Panc1 (cell line): ENCODE data around the gene OR2A1. TPM values are rescaled to one million over a fixed set of nuclear protein-coding genes. Genes with fewer than 3 reads are reported as not detected.
"Not testable (repeated sequence)": the region's sequence is repeated elsewhere in the genome, so short reads cannot be mapped to it uniquely, and the experiment has no call there.

Experiments used
- ATAC-seq: fragments of 200-7000 bp; cut with Tn5 transposase; 2 replicates; pipeline ENCODE4 v1.9.1; 2020; ENCODE audit warnings: mild to moderate bottlenecking, moderate library complexity
- BruUV-seq: library from RNA; stranded (reverse); fragments of 400-500 nt; replicated peaks from 2 replicates; lab custom pipeline; 2021; lab: Mats Ljungman, UMichigan
- CTCF ChIA-PET: fragments of 300-600 bp; sonication (Branson Sonifier 250); formaldehyde crosslinking; loops from one replicate; lab custom pipeline; 2022; ENCODE audit warnings: antibody characterized with exemption; lab: Charles Lee
- POLR2A ChIA-PET: fragments of 300-600 bp; sonication (Branson Sonifier 250); formaldehyde crosslinking; loops from one replicate; lab custom pipeline; 2022; ENCODE audit warnings: antibody characterized with exemption; lab: Charles Lee
- DNase-seq: peaks from one replicate; pipeline ENCODE4 v3.0.0-alpha.2; 2010; ENCODE audit warnings: low read depth, low spot score
- H3K27ac ChIP-seq: 2 replicates; pipeline ENCODE4 v1.5.1; 2011; ENCODE audit warnings: mild to moderate bottlenecking, low read length, inconsistent platforms
- H3K27me3 ChIP-seq: fragments of 200-500 bp; sonication (Bioruptor generic); 2 replicates; pipeline ENCODE4 v1.6.0; 2014; ENCODE audit warnings: low read length, inconsistent platforms; ENCODE audit not compliant: control insufficient read depth, insufficient read depth
- H3K36me3 ChIP-seq: fragments of 200-500 bp; sonication (Bioruptor generic); 2 replicates; pipeline ENCODE4 v1.5.1; 2014; ENCODE audit warnings: inconsistent platforms, mild to moderate bottlenecking, low read length, moderate library complexity; ENCODE audit not compliant: control insufficient read depth, insufficient read depth
- H3K4me1 ChIP-seq: 2 replicates; pipeline ENCODE4 v1.5.1; 2011; ENCODE audit warnings: inconsistent platforms, mild to moderate bottlenecking, low read length, moderate library complexity; ENCODE audit not compliant: control insufficient read depth, insufficient read depth
- H3K4me3 ChIP-seq, 2 experiments: 2 replicates each; pipeline ENCODE4 v1.5.1; 2011 to 2012; ENCODE audit warnings: low read depth in 2 of 2, low read length in 2 of 2, mild to moderate bottlenecking in 2 of 2, inconsistent platforms in 1 of 2, moderate library complexity in 1 of 2
- H3K9me3 ChIP-seq: fragments of 200-500 bp; sonication (Bioruptor generic); 2 replicates; pipeline ENCODE4 v1.5.1; 2014; ENCODE audit warnings: low read depth, mild to moderate bottlenecking, inconsistent platforms, low read length, moderate library complexity; ENCODE audit not compliant: control insufficient read depth, insufficient read depth
- in situ Hi-C: cut with HindIII; loops from 2 replicates; pipeline ENCODE4 v1.10.0; 2016; ENCODE audit warnings: low sequenced_read_pairs, low pct_unique_long_range_greater_than_20kb
- intact Hi-C: fragments of 100-400 bp; cut with micrococcal nuclease; formaldehyde crosslinking; loops from one replicate; pipeline ENCODE4 v1.10.0; 2022; ENCODE audit not compliant: unreplicated experiment
- total RNA-seq: library from RNA; stranded (reverse); gene quantifications from one replicate; pipeline ENCODE4 v1.2.1, GENCODE V29; 2021; ENCODE audit not compliant: unreplicated experiment

OR2A1 gene
- total RNA-seq, 1 experiment from 2014 or later: not detected

DNA sequence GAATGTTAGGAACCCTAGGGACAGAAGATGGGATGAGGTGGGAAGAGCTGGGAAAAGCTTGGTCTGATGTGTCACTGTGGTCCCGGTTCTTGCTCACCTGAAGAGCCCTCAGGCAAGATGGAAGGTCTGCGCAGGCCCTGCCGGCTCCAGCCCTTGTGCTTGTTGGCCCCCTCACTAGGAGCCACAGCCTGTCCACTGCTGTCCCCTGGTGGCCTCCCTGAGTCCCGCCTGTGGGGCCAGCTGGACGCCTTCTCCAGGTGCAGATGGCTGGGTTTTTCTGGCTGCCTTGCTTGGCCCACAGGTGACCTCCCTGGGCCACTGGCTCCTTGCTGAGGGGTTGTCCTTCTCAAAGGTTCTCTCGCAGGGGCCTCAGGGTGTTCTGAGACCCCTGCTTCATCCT is 28.5 kb upstream of the OR2A1 start:
- ATAC-seq: peak; percentile 53; the same call in 1 of the 2 replicates
- DNase-seq, H3K36me3 ChIP-seq, in situ Hi-C loops, intact Hi-C loops, CTCF ChIA-PET, POLR2A ChIA-PET, BruUV-seq, H3K27ac ChIP-seq, H3K4me1 ChIP-seq, H3K4me3 ChIP-seq, H3K9me3 ChIP-seq, H3K27me3 ChIP-seq: not testable (repeated sequence)

DNA sequence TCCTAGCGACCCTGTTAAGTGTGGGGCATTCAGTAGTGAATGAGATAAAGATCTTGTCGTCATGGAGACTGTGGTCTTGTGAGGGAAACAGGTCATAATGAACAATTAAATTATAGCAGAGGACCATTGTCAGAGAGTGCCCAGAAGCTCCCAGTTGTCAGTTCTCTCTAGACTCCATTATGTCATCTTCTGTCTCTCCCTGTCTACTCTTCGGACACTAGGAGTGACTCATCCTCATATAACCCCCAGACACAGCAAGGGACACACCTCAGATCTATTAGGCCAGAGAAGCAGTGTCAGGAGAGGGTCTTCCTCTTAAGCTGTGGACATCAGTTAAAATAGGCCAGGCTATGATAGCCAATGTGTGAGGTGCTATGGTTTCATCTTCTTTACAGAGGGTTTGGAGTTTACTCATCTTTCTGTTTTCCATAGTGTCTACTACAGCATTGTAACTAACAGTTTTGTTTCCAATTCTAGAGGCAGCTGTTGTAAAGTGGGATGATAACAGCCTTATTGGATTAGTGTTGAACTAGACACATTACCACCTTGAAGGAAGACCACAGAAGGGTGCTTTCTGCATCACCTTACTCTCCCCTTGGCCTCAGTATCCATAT is 24.9 kb upstream of the OR2A1 start:
- ATAC-seq, H3K27ac ChIP-seq, H3K9me3 ChIP-seq, BruUV-seq, POLR2A ChIA-PET, H3K4me1 ChIP-seq, H3K36me3 ChIP-seq, H3K27me3 ChIP-seq, CTCF ChIA-PET, H3K4me3 ChIP-seq, DNase-seq, intact Hi-C loops, in situ Hi-C loops: not testable (repeated sequence)

DNA sequence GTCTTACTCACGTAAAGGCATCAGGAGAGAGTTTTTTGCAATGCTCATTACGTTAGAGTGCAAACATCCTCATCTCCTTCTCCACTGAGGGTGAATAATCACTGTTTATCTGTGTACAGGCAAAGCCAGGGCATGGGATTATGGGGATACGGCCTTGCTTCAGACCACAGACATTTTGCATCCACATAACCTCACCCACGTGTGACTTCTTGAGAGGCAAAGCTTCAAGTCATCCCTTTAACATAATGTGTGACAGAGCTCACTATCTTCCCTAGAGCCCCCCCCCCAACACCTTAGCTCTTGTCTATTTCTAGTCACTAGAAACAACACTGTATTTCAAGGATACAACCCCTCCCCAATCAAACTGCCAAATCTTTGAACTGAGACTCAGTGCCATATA is 20.6 kb upstream of the OR2A1 start:
- CTCF ChIA-PET, POLR2A ChIA-PET, H3K27me3 ChIP-seq, BruUV-seq, intact Hi-C loops, H3K4me3 ChIP-seq, H3K27ac ChIP-seq, H3K4me1 ChIP-seq, ATAC-seq, H3K9me3 ChIP-seq, H3K36me3 ChIP-seq, in situ Hi-C loops, DNase-seq: not testable (repeated sequence)

- POLR2A ChIA-PET, H3K27ac ChIP-seq, DNase-seq, H3K4me1 ChIP-seq, in situ Hi-C loops, H3K27me3 ChIP-seq, intact Hi-C loops, BruUV-seq, H3K4me3 ChIP-seq, ATAC-seq, H3K9me3 ChIP-seq, H3K36me3 ChIP-seq, CTCF ChIA-PET: not testable (repeated sequence)
These were observed 19.6 kb upstream of the OR2A1 start for GRCh38 chr7:144292384-144293161.

GRCh38 chr7:144293794-144294499 is 18.3 kb upstream of the OR2A1 start:
- H3K36me3 ChIP-seq, H3K27me3 ChIP-seq, CTCF ChIA-PET, BruUV-seq, POLR2A ChIA-PET, H3K4me3 ChIP-seq, H3K4me1 ChIP-seq, DNase-seq, H3K27ac ChIP-seq, in situ Hi-C loops, H3K9me3 ChIP-seq, intact Hi-C loops: not testable (repeated sequence)
- ATAC-seq: peak; percentile 94

DNA sequence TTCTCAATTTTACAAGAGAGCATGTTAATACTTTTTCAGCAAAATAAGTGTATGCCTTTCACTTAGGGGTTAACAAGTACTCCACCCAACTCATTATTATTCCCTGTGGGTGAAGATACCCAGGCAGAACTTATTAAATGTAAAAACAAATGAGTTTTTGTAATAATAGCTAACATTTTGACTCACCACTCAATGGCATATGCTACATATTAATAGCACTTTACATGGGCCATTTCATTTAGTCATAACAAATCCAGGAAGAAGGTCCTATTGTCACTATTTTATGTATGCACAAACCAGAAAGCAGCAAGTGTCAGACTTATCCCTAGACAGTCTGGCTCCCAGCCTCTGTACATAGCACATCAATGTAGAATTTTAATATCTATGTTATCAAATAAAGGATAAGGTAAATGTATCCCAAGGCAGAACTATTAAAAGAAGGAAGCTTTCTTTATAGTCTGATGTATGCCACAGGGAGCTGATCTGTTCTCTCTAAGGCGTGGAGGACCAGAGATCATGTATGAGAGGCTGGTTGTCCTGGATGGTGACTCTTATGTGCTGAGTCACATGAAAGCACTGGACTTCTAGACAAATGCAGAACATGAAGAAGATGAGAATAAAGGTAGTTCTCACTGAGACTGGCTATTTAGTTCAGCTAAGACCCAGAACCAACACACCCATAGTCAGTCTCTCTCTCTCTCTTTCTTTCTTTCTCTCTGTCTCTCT is 9.5 kb upstream of the OR2A1 start:
- H3K4me3 ChIP-seq, H3K27me3 ChIP-seq, in situ Hi-C loops, intact Hi-C loops, BruUV-seq, H3K4me1 ChIP-seq, ATAC-seq, POLR2A ChIA-PET, H3K9me3 ChIP-seq, CTCF ChIA-PET, H3K36me3 ChIP-seq, DNase-seq, H3K27ac ChIP-seq: not testable (repeated sequence)

GRCh38 chr7:144303607-144304006 is 8.6 kb upstream of the OR2A1 start:
- in situ Hi-C loops, CTCF ChIA-PET, H3K4me1 ChIP-seq, ATAC-seq, H3K27ac ChIP-seq, POLR2A ChIA-PET, H3K4me3 ChIP-seq, DNase-seq, H3K27me3 ChIP-seq, BruUV-seq, intact Hi-C loops, H3K9me3 ChIP-seq, H3K36me3 ChIP-seq: not testable (repeated sequence)
